GM12864 (cell line): ENCODE measurements around the gene CALR.

Experiments used
- DNase-seq: peaks from one replicate; pipeline ENCODE4 v3.0.0-alpha.2; 2011; ENCODE audit warnings: low read depth
- H3K4me3 ChIP-seq: 2 replicates; pipeline ENCODE4 v1.5.1; 2011; ENCODE audit warnings: mild to moderate bottlenecking, low read depth, low read length, control low read depth
- CTCF ChIP-seq: IDR thresholded peaks from 2 replicates; pipeline ENCODE4 v1.5.1; 2011; ENCODE audit warnings: low read depth, mild to moderate bottlenecking, moderate library complexity, low read length, control low read depth, inconsistent platforms; ENCODE audit errors: missing control alignments

The CALR gene

GRCh38 chr19:12965812-12966135 is 27.4 kb downstream of the CALR start:
- no peak overlapping the region for H3K4me3 ChIP-seq
- DNase-seq, result no peak
- no peak for TF ChIP-seq CTCF

GRCh38 chr19:12967907-12968306 is 29.5 kb downstream of the CALR start:
- no peak for TF ChIP-seq CTCF

GRCh38 chr19:12969292-12969988 is 31.0 kb downstream of the CALR start, which contains the start of gene DAND5:
Gene DAND5, plus strand, starts transcription at chr19:12969576. Its CDS starts 85 bp downstream, at chr19:12969661.
- no peak within 1 kb of the TSS for H3K4me3 ChIP-seq
- DNase-seq, result no peak
- TF ChIP-seq CTCF, result no peak

More at GRCh38 chr19:12967907-12968306, 29.5 kb downstream of the CALR start:
- DNase-seq, result no peak
- no peak overlapping the region for H3K4me3 ChIP-seq

- DNase-seq, result no peak
- no peak for TF ChIP-seq CTCF
- H3K4me3 ChIP-seq, result no peak overlapping the region
Observed at GRCh38 chr19:12970070-12970820, 31.8 kb downstream of the CALR start.

- no peak for DNase-seq
- no peak for TF ChIP-seq CTCF
- no peak overlapping the region for H3K4me3 ChIP-seq
Observed at GRCh38 chr19:12973236-12973635, 34.8 kb downstream of the CALR start.

GRCh38 chr19:12974301-12975220 is 36.2 kb downstream of the CALR start:
- no peak for DNase-seq
- TF ChIP-seq CTCF, result no peak
- H3K4me3 ChIP-seq, result no peak overlapping the region
